ENCODE data around the gene ENTPD5. TPM values are rescaled to one million over a fixed set of nuclear protein-coding genes. Genes with fewer than 3 reads are reported as not detected.

The ENTPD5 gene
- total RNA-seq, 1 experiment from 2014 or later: 6.8 TPM

DNA sequence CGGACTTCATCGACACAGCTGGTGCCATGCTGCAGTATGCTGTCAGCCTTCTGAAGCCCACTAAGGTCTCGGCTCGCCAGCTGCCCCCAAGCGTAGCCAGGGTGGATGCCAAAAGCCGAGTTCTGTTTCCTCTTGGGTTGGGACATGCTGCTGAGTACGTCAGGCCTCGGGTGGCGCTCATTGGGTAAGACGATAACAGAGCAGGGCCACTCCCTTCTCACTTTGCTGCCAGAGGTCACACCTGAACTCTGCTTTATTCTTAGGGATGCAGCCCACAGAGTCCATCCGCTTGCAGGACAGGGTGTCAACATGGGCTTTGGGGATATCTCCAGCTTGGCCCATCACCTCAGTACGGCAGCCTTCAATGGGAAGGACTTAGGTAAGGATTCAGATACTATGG, 57.9 kb downstream of the ENTPD5 start:
- H3K4me1 Mint-ChIP-seq: no peaks in the 10 kb centered on the region
- Histone ChIP-seq H4K8ac (replicated peaks; ENCODE audit: insufficient read length, low read depth, low read length) (no peak overlapping the region), H2BK5ac (ENCODE audit: insufficient read length, low read length) (no peak overlapping the region), H4K91ac (ENCODE audit: insufficient read length, low read depth, low read length) (no peak overlapping the region), H3K27ac (ENCODE audit: insufficient read length, low read depth, low read length) (no peak overlapping the region), H3K9ac (ENCODE audit: extremely low read depth, insufficient read length, low read length) (no peak overlapping the region), H4K20me1 (ENCODE audit: control insufficient read depth, insufficient read depth, insufficient read length) (no peaks in the 10 kb centered on the region), H3K27me3 (ENCODE audit: insufficient read depth, low read length) (no peaks in the 10 kb centered on the region), H3K23me2 (ENCODE audit: insufficient read length, low read depth, low read length, poor library complexity, severe bottlenecking) (no peaks in the 10 kb centered on the region), H3K23ac (ENCODE audit: insufficient read length, low read depth, low read length) (no peak overlapping the region), H3T11ph (ENCODE audit: low read length) (no peak overlapping the region), H2BK20ac (ENCODE audit: low read depth, low read length, poor library complexity, severe bottlenecking) (no peak overlapping the region), H2AK5ac (ENCODE audit: insufficient read length, low read length) (no peak overlapping the region), H3K56ac (ENCODE audit: insufficient read length, low read depth, low read length) (no peak overlapping the region), H2BK15ac (ENCODE audit: low read depth, low read length) (no peak overlapping the region), H3K9me3 (ENCODE audit: control insufficient read depth, low read depth, low read length) (no peaks in the 10 kb centered on the region), H3K4me1 (ENCODE audit: insufficient read depth, low read length) (no peaks in the 10 kb centered on the region), H2AFZ (ENCODE audit: low read length) (no peak overlapping the region), H3K18ac (ENCODE audit: insufficient read length, low read depth, low read length) (no peak overlapping the region), H3K79me2 (ENCODE audit: insufficient read depth, low read length) (no peaks in the 10 kb centered on the region), H3K14ac (ENCODE audit: insufficient read depth, low read length) (no peak overlapping the region), H4K5ac (ENCODE audit: insufficient read length, low read depth, low read length) (no peak overlapping the region), H2BK12ac (ENCODE audit: insufficient read length, low read depth, low read length) (no peak overlapping the region), H3K4me2 (ENCODE audit: insufficient read depth, insufficient read length, low read length) (no peak overlapping the region), H3K4ac (ENCODE audit: low read depth, low read length) (no peak overlapping the region), H2BK120ac (ENCODE audit: low read depth, low read length, poor library complexity, severe bottlenecking) (no peak overlapping the region), H3K79me1 (ENCODE audit: insufficient read depth, low read depth, low read length, poor library complexity, severe bottlenecking) (no peaks in the 10 kb centered on the region)
- no peak overlapping the region for H3K27ac Mint-ChIP-seq
- no peak for DNase-seq
- no peaks in the 10 kb centered on the region for H3K27me3 Mint-ChIP-seq (ENCODE audit: low read depth)
- WGBS (ENCODE audit: extremely low coverage, insufficient read length, low lambda C conversion rate): no CpG with 5 or more reads among the region's 12 CpGs
- H3K36me3 Mint-ChIP-seq (ENCODE audit: insufficient read depth in 1 of 3, low read depth in 3 of 3): peaks cover 5 to 53% (median 41%) of the 10 kb centered on the region in 3 experiments; a peak in 5 of 7 replicates
- TF ChIP-seq, protein P1, sequence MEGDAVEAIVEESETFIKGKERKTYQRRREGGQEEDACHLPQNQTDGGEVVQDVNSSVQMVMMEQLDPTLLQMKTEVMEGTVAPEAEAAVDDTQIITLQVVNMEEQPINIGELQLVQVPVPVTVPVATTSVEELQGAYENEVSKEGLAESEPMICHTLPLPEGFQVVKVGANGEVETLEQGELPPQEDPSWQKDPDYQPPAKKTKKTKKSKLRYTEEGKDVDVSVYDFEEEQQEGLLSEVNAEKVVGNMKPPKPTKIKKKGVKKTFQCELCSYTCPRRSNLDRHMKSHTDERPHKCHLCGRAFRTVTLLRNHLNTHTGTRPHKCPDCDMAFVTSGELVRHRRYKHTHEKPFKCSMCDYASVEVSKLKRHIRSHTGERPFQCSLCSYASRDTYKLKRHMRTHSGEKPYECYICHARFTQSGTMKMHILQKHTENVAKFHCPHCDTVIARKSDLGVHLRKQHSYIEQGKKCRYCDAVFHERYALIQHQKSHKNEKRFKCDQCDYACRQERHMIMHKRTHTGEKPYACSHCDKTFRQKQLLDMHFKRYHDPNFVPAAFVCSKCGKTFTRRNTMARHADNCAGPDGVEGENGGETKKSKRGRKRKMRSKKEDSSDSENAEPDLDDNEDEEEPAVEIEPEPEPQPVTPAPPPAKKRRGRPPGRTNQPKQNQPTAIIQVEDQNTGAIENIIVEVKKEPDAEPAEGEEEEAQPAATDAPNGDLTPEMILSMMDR (conservative IDR thresholded peaks at IDR 0.05): no peak
- no peak overlapping the region for H3K4me3 Mint-ChIP-seq
- H3K9me3 Mint-ChIP-seq: no peaks in the 10 kb centered on the region
